GM19468 (cell line): ENCODE results near the gene EIF4G3.
"Not testable (repeated sequence)": the region's sequence is repeated elsewhere in the genome, so short reads cannot be mapped to it uniquely, and the experiment has no call there.

Experiments
- ATAC-seq: cut with Tn5 transposase; IDR thresholded peaks from one replicate; pipeline ENCODE4 v1.9.1; 2021; ENCODE audit warnings: mild to moderate bottlenecking, moderate library complexity, moderate number of reproducible peaks; ENCODE audit not compliant: unreplicated experiment; ENCODE audit errors: extremely low read depth

Gene EIF4G3

DNA sequence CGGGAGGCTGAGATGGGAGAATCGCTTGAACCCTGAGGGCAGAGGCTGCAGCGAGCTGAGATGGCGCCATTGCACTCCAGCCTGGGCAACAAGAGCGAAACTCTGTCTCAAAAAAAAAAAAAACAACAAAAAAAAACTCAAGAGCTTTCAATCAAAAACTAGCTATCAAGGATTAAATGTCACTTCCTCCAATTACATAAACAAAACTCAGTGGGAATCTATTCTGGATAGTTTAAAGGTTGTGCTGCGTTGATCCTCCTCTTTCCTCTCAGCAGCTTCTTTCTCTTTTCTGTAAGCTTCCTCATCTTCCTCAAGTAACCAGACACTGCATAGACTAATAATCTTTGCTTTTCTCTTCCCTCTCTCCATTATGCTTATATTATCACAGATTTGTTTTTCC lies 20.7 kb downstream of the EIF4G3 start:
- ATAC-seq: no peak

DNA sequence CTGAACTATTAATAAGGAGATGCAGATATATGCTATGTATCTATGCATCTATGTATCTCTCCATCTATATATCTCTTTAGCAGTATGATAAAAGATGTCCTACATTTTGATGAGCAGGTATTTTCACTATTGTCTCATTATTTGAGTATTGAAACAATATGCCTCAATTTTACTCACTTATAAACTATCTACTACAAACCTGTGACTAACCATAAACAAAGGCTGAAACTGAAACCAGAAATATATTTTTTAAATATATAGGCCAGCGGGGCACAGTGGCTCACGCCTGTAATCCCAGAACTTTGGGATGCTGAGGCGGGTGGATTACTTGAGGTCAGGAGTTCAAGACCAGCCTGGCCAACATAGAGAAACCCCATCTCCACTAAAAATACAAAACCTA lies 22.0 kb downstream of the EIF4G3 start:
- ATAC-seq: no peak

DNA sequence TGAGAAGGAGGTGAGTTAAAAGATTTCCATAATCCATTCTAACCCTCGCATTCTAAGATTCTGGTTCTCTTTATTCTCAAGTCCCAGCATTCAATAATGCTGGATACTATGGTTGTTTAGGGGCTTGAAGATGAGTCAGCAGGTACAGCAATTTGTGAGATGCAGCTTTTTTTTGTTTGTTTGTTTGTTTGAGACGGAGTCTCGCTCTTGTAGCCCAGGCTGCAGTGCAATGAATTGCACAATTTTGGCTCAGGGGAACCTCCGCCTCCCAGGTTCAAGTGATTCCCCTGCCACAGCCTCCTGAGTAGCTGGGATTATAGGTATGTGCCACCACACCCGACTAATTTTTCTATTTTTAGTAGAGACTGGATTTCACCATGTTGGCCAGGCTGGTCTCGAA lies 23.3 kb downstream of the EIF4G3 start:
- no peak for ATAC-seq

DNA sequence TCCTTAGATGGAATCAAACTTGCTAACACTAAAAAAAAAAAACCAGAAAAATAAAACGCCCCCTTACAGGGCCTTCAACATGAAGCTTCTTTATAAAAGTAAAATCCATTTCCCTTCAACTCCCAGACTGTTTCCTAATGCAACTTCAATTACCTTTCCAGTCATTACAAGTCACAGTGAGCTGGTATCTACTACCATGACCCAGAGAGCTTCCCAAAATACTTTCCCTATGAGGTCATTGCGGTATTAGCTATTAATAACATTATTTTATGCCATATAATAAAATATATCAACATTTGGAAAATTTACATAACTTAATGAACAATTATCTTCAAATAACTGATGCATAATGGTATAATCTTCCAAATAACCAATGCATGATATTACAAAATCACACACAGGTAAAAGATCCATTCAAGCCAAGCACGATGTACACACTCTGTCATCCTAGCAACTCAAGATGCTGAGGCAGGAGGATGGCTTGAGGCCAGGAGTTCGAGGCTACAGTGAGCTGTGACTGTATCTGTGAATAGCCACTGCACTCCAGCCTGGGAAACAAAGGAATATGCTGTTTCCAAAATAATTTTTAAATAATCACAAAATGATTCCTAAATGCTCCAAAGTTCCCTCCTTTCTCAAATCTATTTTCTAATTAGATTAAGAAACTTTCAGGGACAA lies 24.1 kb downstream of the EIF4G3 start:
- no peak for ATAC-seq

DNA sequence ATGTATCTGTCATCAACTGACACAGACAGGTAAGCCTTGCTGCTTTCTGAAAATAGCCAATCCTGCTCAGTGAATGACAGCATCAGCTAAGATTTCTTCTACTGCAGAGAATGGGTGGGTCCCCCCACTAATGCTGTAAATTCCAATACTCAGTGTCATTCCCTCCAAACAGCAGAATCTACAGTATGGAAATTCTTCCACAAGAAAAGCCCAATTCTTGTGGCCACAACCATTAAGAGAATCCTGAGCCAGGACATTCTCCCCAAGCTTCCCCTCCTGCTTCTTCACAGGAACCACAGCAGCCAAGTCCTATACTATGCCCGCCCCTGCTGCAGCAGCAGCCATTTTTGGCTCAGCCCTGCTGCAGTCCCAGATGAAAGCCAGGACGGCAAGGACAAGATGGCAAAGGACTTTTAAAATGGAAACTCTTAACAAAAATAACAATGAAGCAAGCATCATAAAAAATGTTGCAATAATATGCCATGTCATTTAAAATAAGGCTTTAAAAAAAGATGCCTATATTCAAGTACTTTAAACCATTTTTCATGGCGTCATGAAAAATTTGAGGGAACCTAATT lies 26.8 kb downstream of the EIF4G3 start:
- ATAC-seq: no peak

DNA sequence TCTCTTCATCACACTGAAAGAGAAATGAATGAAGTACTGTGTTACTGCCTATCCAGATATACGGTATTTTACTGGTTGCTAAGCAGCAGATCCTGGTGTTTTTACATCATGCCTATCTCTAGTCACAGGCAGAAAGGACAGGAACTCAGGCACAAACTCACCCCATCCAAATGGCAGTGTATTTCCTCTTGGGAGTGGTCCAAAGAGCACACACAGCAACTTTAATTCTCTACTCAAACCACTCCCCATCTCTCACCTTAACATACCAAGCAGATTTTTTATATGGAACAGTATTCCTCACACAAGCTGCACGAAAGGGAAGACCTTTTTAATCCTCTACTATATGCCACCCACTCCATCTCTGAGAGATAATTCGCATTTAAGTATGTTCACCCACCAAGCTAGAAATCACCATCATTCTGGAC lies 27.3 kb downstream of the EIF4G3 start:
- ATAC-seq: no peak

DNA sequence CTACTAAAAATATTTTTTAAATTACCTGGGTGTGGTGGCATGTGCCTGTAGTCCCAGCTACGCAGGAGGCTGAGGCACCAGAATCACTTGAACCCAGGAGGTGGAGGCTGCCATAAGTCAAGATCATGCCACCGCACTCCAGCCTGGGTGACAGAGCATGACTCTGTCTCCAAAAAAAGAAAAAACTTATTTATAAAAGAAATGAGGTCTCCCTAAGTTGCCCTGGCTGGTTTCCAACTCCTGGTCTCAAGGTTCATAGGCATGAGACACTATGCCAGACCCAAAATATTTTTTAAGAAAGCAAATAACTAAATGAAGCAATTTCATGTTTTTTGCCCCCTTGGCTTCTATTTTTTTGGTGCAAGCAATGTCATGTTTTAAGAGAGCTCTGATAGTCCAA lies 32.9 kb downstream of the EIF4G3 start:
- no peak for ATAC-seq

DNA sequence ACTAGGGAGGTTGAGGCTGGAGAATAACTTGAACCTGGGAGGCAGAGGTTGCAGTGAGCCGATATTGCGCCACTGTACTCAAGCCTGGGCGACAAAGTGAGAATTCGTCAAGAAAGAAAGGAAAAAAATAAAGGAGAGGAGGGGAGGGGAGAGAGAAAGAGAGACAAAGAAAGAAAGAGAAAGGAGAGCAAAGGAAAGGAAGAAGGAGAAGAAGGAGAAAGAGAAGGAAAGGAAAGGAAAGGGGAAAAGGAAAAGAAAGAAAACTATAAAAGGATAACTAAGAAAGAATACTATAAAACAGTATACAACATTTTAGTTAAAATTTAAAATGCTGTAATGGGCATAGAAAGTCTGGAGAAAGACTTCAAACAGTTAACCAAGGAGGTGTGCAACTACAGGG lies 33.6 kb downstream of the EIF4G3 start:
- ATAC-seq: no peak

DNA sequence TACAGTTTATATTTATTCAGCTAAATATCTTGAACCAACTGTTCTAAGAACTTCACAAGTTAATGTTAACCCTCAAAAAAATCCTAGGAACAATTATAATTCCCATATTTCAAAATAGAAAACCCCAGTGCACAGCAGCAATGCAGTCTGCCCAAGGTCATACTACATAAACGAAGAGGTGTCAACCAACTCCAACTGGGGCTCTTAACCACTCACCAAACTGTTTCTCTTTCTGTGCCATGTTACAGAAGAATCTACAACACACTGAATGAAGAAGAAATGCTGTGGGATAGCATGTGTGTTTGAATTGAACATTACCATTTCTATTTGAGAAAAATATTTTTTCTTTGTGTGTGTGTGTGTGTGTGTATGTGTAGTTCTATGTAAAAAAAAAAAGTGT lies 35.7 kb downstream of the EIF4G3 start:
- ATAC-seq: no peak

DNA sequence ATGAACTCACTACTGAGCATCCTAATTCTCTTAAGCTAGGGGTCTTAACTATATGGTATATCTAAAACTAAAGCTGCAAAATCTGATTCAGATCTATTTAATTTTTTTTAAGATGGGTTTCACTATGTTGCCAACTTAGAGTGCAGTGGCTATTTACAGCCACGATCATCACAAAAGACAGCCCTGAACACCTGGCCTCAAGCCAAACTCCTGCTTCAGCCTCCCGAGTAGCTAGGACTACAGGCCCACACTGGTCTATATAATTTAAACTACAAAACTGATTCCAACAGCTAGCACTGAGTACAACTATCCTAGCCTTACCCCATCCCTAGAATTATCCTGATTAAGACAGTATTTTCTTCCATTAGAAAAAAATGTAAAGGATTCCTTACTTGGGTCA lies 37.1 kb downstream of the EIF4G3 start:
- ATAC-seq: no peak

DNA sequence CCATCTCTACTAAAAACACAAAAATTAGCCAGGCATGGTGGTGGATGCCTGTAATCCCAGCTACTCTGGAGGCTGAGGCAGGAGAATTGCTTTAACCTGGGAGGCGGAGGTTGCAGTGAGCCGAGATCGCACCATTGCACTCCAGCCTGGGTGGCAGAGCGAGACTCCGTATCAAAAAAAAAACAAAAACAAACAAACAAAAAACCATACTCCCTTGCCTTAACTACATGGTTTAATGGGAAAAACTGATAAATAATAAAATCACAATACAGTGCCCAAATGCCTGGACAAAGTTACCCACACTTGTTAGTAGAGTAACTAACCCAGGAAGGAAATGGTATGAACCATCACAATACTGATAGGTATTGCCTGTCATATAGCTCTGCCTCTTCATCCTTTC lies 40.4 kb downstream of the EIF4G3 start:
- not testable (repeated sequence) for ATAC-seq

DNA sequence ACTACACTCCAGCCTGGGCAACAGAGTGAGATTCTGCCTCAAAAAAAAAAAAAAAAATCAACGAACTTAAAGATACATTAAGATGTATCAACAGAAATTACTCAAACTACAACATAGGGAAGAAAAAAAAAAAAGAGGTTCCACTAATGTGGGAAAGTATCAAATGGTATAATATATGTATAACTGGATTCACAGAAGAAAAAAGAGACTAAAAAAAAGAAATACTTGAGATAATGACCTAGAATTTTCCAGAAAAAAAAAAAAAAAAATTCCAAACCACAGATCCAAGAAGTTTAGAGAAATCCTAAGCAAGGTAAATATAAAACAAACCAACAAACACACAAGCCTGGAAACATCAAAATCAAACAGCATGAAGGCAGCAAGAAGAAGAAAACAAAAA lies 45.5 kb downstream of the EIF4G3 start:
- no peak for ATAC-seq

DNA sequence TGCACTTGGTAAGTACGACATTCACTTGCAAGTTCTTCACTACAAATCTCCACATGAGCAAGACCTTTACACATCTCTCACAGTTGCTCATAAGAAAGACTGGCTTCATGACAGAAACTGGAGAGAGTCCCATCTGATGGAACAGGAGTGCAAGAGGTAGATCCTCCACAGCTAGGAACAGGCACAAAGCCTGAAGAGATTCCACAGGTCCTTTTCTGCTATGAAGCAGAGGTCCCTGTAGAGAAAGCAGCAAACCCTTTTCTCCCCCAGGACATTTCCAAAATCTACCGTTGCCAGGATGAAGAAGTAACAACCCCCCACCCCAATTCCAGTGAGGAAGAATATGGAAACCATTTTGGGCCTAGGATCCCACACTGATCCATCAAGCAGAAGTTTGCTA lies 47.3 kb downstream of the EIF4G3 start:
- ATAC-seq: no peak

DNA sequence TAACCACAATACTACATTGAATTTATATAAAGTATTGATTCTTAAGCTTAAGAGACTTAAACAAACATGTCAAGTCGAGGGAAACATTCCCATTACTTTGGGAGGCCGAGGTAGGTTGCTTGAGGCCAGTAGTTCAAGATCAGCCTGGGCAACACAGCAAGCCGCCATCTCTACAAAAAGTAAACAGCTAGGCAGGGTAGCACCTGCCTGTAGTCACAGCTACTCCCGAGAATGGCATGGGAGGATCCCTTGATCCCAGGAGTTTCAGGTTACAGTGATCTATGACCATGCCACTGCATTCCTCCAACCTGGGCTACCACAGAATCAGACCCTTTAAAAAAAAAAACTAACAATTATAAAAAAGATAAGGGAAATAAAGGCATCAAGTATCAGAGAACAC lies 50.4 kb downstream of the EIF4G3 start:
- ATAC-seq: no peak

DNA sequence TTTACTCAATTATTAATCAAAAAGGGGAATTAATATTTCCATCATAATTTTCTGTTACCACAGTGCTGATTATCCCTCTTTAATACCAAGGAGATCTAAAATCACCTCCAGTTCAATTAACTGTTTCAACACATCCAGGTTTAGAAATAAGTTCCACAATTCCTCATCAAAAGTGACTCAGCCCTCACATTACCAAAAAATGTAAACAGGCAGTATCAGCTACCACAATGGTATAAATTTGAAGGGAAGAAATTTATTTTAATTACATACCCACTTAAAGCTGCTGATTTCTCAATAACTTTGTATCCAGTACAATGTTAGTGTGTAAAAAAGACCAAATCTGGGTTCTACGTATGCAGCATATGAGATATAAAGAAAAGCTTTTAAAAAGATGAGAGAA lies 51.9 kb downstream of the EIF4G3 start:
- no peak for ATAC-seq

DNA sequence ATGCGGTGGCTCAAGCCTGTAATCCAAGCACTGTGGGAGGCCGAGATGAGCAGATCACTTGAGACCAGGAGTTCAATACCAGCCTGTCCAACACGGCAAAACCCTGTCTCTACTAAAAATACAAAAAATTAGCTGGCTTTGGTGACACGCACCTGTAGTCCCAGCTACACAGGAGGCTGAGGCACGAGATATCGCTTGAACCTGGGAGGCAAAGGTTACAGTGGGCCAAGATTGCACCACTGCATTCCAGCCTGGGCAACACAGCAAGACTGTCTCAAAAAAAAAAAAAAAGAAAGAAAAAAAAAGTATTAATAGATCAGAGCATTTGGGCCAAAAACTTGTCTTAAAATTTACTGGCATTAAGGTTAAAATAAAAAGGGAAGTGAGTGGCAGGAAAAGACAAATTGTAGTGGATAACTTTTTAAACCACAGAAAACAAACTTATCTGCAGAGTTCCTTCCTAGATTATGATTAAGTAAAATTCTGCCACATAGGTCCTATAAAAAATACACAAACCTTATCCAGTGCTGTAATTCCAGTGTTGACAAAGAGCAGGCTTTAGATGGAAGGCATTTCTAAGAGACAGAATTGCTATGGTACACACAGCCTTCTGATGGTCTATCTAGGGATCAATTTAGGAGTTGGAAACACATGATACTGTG lies 53.3 kb downstream of the EIF4G3 start:
- ATAC-seq: no peak

DNA sequence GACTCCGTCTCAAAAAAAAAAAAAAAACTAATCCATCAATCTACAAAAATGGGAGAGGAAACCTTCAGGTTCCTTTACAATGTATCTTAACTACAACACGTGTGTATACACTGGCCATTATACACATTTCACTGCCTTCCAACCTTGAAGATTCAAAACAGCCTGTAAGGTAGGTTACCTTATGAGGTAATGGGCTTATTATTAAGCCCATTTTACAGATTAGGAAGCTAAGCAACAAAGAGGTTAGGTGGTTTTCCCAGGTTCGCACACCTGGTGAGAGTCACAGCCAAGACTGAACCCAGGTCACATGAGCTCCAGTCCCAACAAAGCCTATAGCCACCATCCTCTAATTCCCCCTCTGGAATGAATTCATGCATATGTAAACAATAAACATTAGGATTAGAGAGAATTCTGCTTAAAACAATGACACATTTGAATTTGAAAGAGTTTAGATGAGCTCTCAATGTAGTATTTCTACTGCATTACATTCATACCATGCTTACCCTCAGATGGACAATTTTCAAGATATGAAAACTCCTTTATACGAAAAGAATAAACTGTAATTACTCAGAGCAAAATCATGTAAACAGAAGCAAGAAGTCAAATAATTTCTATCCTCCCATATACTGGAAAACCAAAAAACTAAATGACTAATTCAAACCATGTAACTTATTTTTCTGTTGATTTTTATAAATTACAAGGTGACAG lies 54.8 kb downstream of the EIF4G3 start:
- no peak for ATAC-seq

DNA sequence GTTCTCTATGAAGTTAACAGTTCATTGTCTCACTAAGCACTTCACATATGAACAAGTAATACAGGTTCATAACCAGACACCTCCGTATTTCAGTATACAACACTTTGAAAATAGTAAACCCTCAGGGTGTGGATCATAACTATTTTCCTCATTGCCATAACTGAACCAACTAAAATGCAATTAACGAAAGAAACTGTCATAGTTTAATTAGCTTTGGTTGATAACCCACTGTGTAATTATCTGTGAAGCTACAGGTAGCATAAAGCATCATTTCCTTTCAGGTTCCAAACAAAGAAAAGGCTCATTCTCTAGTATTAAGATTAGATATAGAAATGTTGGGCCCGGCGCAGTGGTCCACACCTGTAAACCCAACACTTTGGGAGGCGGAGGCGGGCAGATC lies 58.5 kb downstream of the EIF4G3 start:
- no peak for ATAC-seq

DNA sequence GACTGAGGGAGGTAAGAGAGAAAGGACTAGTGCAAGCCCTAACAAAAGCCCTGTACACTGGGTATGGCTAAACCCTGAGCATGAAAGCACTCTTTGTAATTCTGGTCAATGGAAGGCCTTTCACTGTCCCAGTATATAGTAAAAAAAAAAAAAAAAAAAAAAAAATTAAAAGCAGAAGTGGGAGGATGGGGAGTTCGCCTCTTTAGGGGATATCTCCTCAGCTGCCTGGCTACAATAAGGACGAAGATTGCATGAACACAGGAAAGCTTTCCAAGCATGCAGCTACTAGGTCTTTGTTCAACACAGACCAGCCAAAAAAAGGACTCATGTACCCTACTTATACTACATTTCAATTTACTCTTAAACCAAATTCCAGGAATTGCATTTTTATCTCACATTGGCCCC lies 59.1 kb downstream of the EIF4G3 start:
- no peak for ATAC-seq

DNA sequence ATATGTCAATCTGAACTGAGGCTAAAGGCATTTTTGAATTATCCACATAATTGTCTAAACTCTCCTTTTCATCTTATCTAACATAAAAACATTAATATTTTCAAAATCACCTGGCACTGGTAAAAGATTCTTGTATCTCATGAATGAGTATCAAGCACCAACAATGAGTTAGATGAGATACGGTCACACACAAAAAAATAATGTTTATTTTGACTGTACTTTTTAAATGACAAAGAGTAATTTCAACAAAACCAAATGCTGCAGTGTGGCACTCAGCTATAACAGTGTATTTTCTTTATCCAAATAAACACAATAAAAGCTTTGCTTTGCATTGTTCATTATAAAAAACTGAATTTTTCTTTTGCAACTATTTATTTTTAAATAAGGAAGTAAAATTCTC lies 59.5 kb downstream of the EIF4G3 start:
- ATAC-seq: no peak

DNA sequence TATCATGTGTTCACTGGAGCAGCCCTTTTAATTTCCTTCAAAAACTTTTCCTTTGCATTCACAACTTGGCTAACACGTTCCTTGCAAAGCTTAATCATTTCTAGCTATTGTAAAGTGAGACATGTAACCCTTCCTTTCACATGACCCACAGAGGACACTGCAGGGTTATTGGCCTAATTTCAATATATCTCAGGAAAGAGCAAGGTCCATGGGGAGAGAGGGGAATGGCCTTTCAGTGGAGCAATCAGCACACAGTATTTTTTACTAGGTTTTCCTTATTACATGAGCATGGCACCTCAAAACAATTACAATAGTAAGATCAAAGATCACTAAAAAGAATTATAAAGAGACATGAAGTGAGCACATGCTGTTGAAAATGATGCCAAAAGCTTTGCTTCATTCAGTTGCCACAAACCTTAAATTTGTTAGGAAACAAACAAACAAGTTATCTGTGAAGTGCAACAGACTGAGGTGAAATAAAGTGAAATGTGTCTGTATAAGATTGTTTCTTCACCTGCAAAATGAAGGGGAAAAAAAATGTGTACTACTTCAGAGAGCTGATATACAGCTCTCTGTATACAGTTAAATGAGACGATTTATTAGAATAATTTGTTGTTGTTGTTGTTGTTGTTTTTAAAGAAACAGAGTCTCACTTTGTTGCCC lies 61.5 kb downstream of the EIF4G3 start:
- ATAC-seq: no peak
